DND-41 (cell line): ENCODE measurements around the gene FOXP1.

ENCODE experiments used
- EZH2 ChIP-seq: IDR thresholded peaks from 3 replicates; pipeline ENCODE4 v1.6.1; 2012; ENCODE audit warnings: borderline replicate concordance, low read depth, mild to moderate bottlenecking, moderate library complexity, low read length, inconsistent platforms; ENCODE audit not compliant: severe bottlenecking
- TF ChIP-seq, protein P1 (sequence below): IDR thresholded peaks from 2 replicates; pipeline ENCODE4 v1.5.1; 2012; ENCODE audit warnings: borderline replicate concordance, low read length, moderate library complexity, mild to moderate bottlenecking; ENCODE audit not compliant: poor library complexity, severe bottlenecking; ENCODE audit errors: extremely low read depth

DNA sequence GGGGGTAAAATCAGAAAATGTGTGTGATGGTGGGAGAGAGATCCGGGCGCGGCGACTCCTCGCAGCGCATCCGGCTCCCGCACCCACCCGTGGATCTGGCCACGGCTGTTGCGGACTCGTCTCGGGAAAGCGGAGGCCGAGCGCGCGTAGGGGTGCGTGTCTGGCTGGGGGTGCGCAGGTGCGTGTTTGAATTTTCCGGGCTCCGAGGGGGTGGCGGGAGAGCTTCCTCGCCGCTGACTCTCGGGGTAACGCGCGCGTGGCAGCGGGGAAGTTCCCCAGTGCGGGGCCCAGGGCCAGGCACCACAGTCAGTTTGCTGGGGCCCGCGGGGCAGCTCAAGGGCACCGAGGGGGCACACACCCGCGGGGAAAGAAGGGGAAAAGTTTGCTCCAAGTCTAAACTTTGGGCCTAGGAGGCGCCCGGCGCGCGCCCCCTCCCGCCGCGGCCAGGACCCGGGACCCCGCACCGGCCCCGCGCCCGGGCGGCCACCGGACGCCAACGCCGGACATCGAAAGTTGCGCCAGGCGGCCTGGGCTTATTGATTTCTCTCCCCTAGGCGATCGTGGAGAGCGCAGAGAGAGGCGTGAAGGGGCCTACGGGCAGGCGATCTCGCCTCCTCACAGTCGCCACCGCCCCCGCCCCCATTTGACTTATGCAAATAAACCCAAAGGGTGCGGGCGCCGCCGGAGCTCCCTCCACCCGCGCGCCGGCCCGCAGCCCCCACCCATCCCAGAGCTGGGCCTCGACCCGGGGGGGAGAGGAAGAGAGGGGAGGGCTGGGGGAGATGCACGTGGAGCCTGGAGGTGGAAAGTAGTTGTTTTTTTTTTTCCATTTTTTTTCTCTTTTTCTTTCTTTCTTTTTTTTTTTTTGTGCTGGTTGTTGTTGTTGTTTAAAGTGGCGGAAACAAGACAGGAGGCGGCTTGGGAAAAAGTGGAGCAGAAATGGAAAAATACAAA lies 639 bp downstream of the FOXP1 start:
- TF ChIP-seq, protein P1, sequence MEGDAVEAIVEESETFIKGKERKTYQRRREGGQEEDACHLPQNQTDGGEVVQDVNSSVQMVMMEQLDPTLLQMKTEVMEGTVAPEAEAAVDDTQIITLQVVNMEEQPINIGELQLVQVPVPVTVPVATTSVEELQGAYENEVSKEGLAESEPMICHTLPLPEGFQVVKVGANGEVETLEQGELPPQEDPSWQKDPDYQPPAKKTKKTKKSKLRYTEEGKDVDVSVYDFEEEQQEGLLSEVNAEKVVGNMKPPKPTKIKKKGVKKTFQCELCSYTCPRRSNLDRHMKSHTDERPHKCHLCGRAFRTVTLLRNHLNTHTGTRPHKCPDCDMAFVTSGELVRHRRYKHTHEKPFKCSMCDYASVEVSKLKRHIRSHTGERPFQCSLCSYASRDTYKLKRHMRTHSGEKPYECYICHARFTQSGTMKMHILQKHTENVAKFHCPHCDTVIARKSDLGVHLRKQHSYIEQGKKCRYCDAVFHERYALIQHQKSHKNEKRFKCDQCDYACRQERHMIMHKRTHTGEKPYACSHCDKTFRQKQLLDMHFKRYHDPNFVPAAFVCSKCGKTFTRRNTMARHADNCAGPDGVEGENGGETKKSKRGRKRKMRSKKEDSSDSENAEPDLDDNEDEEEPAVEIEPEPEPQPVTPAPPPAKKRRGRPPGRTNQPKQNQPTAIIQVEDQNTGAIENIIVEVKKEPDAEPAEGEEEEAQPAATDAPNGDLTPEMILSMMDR = no peak
- TF ChIP-seq EZH2 = no peak
